Measurements from ENCODE around the gene OR2V1. TPM values are rescaled to one million over a fixed set of nuclear protein-coding genes. Genes with fewer than 3 reads are reported as not detected.
"Not testable (repeated sequence)": the region's sequence is repeated elsewhere in the genome, so short reads cannot be mapped to it uniquely, and the experiment has no call there.

The OR2V1 gene
- total RNA-seq, 1 experiment from 2014 or later = not detected

DNA sequence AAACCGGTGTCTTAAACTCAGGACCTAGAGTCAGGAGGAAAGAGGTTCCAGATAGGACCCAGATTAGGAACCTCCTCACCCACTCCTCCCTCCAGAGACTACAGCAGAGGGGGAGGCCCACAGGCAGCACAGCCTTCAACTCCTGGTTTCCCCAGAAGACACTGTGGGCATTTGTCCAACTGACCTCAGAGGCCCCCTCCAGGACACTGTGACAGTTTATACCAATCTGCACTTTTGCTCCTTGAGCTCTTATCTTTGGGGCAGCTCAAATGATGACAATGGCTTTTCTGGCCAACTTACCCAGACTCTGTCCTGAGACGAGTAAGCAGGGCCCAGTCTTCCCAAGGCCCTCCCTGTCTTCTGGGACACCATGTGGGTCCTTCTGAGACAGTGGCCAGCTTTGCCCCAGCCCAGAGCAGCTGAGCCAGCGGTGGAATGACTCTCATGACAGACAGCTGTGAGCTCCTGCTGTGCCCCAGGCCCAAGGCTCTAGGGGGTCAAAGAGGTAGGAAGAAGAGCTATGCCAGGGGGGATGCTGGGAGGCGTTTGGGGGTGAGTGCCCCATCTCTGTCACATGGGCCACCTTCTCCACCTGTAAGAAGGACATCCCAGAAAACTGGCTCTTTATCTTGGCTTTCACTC lies 30.7 kb upstream of the OR2V1 start:
- no TSS peak for BruUV-seq (replicated peaks)
- no peaks in the 10 kb centered on the region for H3K9me3 Mint-ChIP-seq (ENCODE audit: unreplicated experiment)
- intact Hi-C loops (cut with micrococcal nuclease) = no loop called here
- DNase-seq (ENCODE audit: unreplicated experiment) = no peak
- CTCF ChIA-PET = interaction anchor here (0.6 kb wide), 1 partner anchor 9 kb away, joined by 4 read pairs; no protein-coding TSS in a partner anchor
- H3K4me1 Mint-ChIP-seq (ENCODE audit: insufficient read depth, unreplicated experiment) = peaks cover 11% of the 10 kb centered on the region
- no peak for TF ChIP-seq CTCF (IDR thresholded peaks at IDR 0.05; ENCODE audit: unreplicated experiment)
- peaks cover 6% of the 10 kb centered on the region for H3K36me3 Mint-ChIP-seq (ENCODE audit: insufficient read depth, unreplicated experiment)
- H3K27me3 Mint-ChIP-seq (ENCODE audit: insufficient read depth, unreplicated experiment) = peaks cover 15% of the 10 kb centered on the region
- peak overlapping the region; percentile 97 for H3K27ac Mint-ChIP-seq (ENCODE audit: low read depth, unreplicated experiment)
- POLR2A ChIA-PET = interaction anchor here (0.7 to 2.4 kb wide), 2 partner anchors 12 to 33 kb away, joined by 3 to 8 read pairs; no protein-coding TSS in a partner anchor
- H3K4me3 Mint-ChIP-seq (ENCODE audit: unreplicated experiment) = peak overlapping the region; percentile 69

GRCh38 chr5:181160755-181161533 lies 30.0 kb upstream of the OR2V1 start:
- peaks cover 22% of the 10 kb centered on the region for H3K27me3 Mint-ChIP-seq (ENCODE audit: insufficient read depth, unreplicated experiment)
- BruUV-seq (replicated peaks) = TSS peak; percentile 84
- CTCF ChIA-PET = interaction anchor here (0.8 to 5.9 kb wide), 4 partner anchors 24 to 378 kb away, joined by 3 to 39 read pairs (median 6); no protein-coding TSS in a partner anchor
- H3K9me3 Mint-ChIP-seq (ENCODE audit: unreplicated experiment); H3K36me3 Mint-ChIP-seq (ENCODE audit: insufficient read depth, unreplicated experiment); intact Hi-C loops (cut with micrococcal nuclease): not testable (repeated sequence)
- POLR2A ChIA-PET = interaction anchor here (1.0 kb wide), 1 partner anchor 30 kb away, joined by 3 read pairs; no protein-coding TSS in a partner anchor
- H3K4me3 Mint-ChIP-seq (ENCODE audit: unreplicated experiment) = peak overlapping the region; percentile 73
- peak; percentile 72 for DNase-seq (ENCODE audit: unreplicated experiment)
- peaks cover 11% of the 10 kb centered on the region for H3K4me1 Mint-ChIP-seq (ENCODE audit: insufficient read depth, unreplicated experiment)
- H3K27ac Mint-ChIP-seq (ENCODE audit: low read depth, unreplicated experiment) = peak overlapping the region; percentile 97

DNA sequence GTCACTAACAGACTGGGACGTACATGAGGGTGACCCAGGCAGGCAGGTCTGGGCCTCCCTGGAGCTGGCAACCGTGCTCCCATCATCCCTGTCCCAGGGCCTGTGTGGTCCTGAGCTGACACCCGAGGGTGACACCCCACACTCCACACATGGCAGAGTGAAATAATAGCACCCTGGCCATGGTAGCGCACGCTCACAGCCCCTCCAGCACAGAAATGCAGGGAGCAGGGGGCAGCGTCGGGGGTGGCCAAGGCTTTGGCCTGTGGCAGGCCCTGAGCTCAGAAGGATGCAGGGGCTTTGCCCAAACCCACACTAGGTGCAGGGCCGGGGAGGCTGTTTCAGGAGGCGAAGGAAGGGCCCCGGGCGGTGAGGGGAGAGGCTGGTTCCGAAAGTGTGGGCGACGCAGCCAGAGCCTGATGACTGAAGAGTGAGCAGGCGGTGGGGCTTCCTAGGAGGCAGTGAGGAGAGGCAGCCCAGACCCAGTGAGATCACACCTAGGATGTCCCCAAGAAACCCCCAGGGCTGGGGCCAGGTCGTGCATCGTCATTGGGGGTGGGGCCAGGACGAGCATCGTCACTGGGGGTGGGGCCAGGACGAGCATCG lies 29.3 kb upstream of the OR2V1 start:
- Mint-ChIP-seq H3K27me3 (ENCODE audit: insufficient read depth, unreplicated experiment) (peaks cover 25% of the 10 kb centered on the region), H3K4me3 (ENCODE audit: unreplicated experiment) (peak overlapping the region; percentile 73), H3K4me1 (ENCODE audit: insufficient read depth, unreplicated experiment) (peaks cover 11% of the 10 kb centered on the region), H3K27ac (ENCODE audit: low read depth, unreplicated experiment) (peak overlapping the region; percentile 97), H3K36me3 (ENCODE audit: insufficient read depth, unreplicated experiment) (peaks cover 6% of the 10 kb centered on the region), H3K9me3 (ENCODE audit: unreplicated experiment) (no peaks in the 10 kb centered on the region)
- TF ChIP-seq CTCF (IDR thresholded peaks at IDR 0.05; ENCODE audit: unreplicated experiment) = no peak
- ChIA-PET POLR2A (interaction anchor here (1.0 to 1.1 kb wide), 3 partner anchors 30 to 376 kb away, joined by 3 to 5 read pairs (median 3); no protein-coding TSS in a partner anchor), CTCF (interaction anchor here (0.7 to 5.9 kb wide), 8 partner anchors 9 to 377 kb away, joined by 3 to 39 read pairs (median 5); no protein-coding TSS in a partner anchor)
- intact Hi-C loops (cut with micrococcal nuclease) = no loop called here
- peak; percentile 53 for DNase-seq (ENCODE audit: unreplicated experiment)
- no TSS peak for BruUV-seq (replicated peaks)

DNA sequence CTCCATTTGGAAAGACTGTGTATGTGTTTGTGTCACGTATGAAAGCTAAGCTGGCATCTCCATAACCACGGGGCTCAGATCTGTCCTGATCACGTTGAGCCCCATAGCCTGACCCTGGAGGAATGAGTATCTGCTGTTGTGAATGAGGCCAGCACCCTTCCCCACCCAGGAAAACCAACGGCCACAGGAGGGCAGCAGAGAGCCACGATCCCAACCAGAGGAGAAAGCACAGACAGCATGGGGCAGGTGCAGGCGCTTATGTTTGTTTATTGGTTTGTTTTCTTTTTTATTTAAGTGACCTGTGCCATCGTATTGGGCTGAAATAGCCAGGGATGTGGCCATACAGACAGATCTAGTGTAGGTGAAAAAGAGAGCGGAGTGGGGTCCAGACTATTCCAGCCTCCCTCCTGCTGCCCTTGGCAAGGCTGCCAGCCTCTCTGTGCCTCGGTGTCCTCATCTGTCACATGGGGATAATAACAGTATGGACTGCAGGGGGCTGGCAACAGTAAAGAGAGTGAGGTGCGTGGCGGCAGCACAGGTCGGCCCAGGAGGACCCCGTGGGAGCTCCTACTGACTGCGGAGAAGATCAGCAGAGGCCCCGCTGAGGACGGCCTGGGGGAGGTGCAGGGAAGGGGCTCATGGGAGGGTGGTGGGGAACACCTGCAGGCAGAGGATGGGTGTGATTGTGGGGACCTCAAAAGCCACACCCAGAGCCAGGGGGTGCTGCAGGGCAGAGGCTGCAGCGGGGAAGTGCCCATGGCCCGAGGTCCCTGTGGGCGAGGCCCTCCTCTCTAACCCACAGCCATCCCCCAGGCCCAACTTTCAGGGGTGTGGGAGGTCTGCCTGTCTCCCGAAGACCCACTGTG lies 28.6 kb upstream of the OR2V1 start:
- Mint-ChIP-seq H3K27ac (ENCODE audit: low read depth, unreplicated experiment) (peak overlapping the region; percentile 97), H3K4me3 (ENCODE audit: unreplicated experiment) (peak overlapping the region; percentile 66), H3K9me3 (ENCODE audit: unreplicated experiment) (no peaks in the 10 kb centered on the region), H3K27me3 (ENCODE audit: insufficient read depth, unreplicated experiment) (peaks cover 25% of the 10 kb centered on the region), H3K36me3 (ENCODE audit: insufficient read depth, unreplicated experiment) (peaks cover 6% of the 10 kb centered on the region), H3K4me1 (ENCODE audit: insufficient read depth, unreplicated experiment) (peaks cover 11% of the 10 kb centered on the region)
- CTCF ChIA-PET = interaction anchor here (0.5 to 5.9 kb wide), 24 partner anchors 10 to 1196 kb away, joined by 3 to 39 read pairs (median 3); no protein-coding TSS in a partner anchor
- POLR2A ChIA-PET = interaction anchor here (1.0 to 1.1 kb wide), 3 partner anchors 31 to 375 kb away, joined by 3 to 5 read pairs (median 3); no protein-coding TSS in a partner anchor
- no TSS peak for BruUV-seq (replicated peaks)
- TF ChIP-seq CTCF (IDR thresholded peaks at IDR 0.05; ENCODE audit: unreplicated experiment) = peak; percentile 97
- peak; percentile 94 for DNase-seq (ENCODE audit: unreplicated experiment)
- intact Hi-C loops (cut with micrococcal nuclease) = loop anchor here (1.0 to 2.0 kb wide), 5 partner anchors 23 to 375 kb away; partner anchors contain the start of genes TRIM41 and ZFP62

Data from MCF 10A (cell line).